ENCODE measurements around the gene OTUB1.

- no peak for TF ChIP-seq CTCF (IDR thresholded peaks at IDR 0.05; ENCODE audit: low read length)
- TF ChIP-seq EZH2 (optimal IDR thresholded peaks at IDR 0.05; ENCODE audit: low read depth, low read length) = no peak
- TF ChIP-seq EZH2phosphoT487 (IDR thresholded peaks at IDR 0.05; ENCODE audit: low read length) = no peak
These were observed 48.2 kb downstream of the OTUB1 start for GRCh38 chr11:64034411-64034811.
